ENCODE measurements around the gene KCNK10.

DNA sequence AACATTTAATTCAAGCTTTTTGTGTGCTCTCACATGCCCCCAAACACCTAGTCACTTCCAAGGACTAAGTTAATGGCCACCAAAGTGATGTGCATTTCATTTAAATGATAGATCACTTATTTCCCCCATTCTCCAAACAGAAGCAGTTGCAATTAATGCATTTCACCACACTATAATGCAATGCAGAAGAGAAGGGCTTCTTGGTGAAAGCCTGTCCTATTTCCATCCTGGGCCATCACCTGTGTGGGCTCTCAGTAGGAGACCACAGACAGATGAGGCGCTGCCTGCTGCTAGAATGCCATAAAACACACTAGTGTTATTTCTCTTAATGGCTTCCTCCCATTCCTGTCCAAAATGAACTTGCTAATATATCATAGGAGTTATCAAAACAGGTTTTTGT is 166.9 kb downstream of the KCNK10 start:
- no peak for TF ChIP-seq POLR2A (IDR thresholded peaks at IDR 0.05)
- TF ChIP-seq, protein P1, sequence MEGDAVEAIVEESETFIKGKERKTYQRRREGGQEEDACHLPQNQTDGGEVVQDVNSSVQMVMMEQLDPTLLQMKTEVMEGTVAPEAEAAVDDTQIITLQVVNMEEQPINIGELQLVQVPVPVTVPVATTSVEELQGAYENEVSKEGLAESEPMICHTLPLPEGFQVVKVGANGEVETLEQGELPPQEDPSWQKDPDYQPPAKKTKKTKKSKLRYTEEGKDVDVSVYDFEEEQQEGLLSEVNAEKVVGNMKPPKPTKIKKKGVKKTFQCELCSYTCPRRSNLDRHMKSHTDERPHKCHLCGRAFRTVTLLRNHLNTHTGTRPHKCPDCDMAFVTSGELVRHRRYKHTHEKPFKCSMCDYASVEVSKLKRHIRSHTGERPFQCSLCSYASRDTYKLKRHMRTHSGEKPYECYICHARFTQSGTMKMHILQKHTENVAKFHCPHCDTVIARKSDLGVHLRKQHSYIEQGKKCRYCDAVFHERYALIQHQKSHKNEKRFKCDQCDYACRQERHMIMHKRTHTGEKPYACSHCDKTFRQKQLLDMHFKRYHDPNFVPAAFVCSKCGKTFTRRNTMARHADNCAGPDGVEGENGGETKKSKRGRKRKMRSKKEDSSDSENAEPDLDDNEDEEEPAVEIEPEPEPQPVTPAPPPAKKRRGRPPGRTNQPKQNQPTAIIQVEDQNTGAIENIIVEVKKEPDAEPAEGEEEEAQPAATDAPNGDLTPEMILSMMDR (IDR thresholded peaks at IDR 0.05): no peak

Measured in lower leg skin (tissue), 3 donors.